SK-N-SH (cell line): Measurements from ENCODE around the gene ELANE. TPM values are rescaled to one million over a fixed set of nuclear protein-coding genes. Genes with fewer than 3 reads are reported as not detected.

Source experiments
- CTCF ChIA-PET: fragments of 300-600, 350-600 bp; formaldehyde crosslinking; extraction: SDS; loops from one replicate; lab custom pipeline; 2021; lab: Yijun Ruan, JAX
- POLR2A ChIA-PET: fragments of 350-600 bp; sonication (Branson Sonifier 250); formaldehyde crosslinking; extraction: SDS; loops from one replicate; lab custom pipeline; 2020; ENCODE audit warnings: antibody characterized with exemption, inconsistent platforms; lab: Yijun Ruan, JAX
- DNase-seq: peaks from one replicate; pipeline ENCODE4 v3.0.0; 2012
- H2AFZ ChIP-seq: fragments of 200-600 bp; sonication (generic); 2 replicates; pipeline ENCODE4 v1.8.1; 2016; ENCODE audit warnings: antibody characterized with exemption, mild to moderate bottlenecking, low read depth
- H3F3A ChIP-seq: fragments of 200-600 bp; sonication (generic); replicated peaks from 2 replicates; pipeline ENCODE3; 2016; ENCODE audit warnings: antibody characterized with exemption, mild to moderate bottlenecking; ENCODE audit not compliant: insufficient read depth
- H3K27ac ChIP-seq, 2 experiments: fragments of 200-500 bp in 1 of 2; fragments of 200-600 bp in 1 of 2; sonication (Bioruptor generic) in 1 of 2; sonication (generic), shearing (Covaris generic) in 1 of 2; 2 replicates each; pipeline versions ENCODE4 v1.5.1 to v1.6.1; 2014 to 2016; ENCODE audit warnings: low read depth in 2 of 2, inconsistent platforms in 1 of 2, low read length in 1 of 2, mild to moderate bottlenecking in 1 of 2, mixed read lengths in 1 of 2
- H3K27me3 ChIP-seq: fragments of 200-600 bp; sonication (generic), shearing (Covaris generic); 2 replicates; pipeline ENCODE4 v1.6.1; 2016; ENCODE audit warnings: mixed run types; ENCODE audit not compliant: insufficient read depth
- H3K36me3 ChIP-seq, 2 experiments: fragments of 200-500 bp in 1 of 2; fragments of 200-600 bp in 1 of 2; sonication (Bioruptor generic) in 1 of 2; sonication (generic) in 1 of 2; replicated peaks in 1 of 2; 2 replicates each; pipeline versions ENCODE3 to v1.5.1; 2014 to 2016; ENCODE audit warnings: low read length in 1 of 2, mild to moderate bottlenecking in 1 of 2; ENCODE audit not compliant: insufficient read depth in 2 of 2, control insufficient read depth in 1 of 2
- H3K4me1 ChIP-seq, 2 experiments: fragments of 200-500 bp in 1 of 2; fragments of 200-600 bp in 1 of 2; sonication (Bioruptor generic) in 1 of 2; sonication (generic), shearing (Covaris generic) in 1 of 2; 2 replicates each; pipeline versions ENCODE4 v1.5.1 to v1.6.1; 2014 to 2016; ENCODE audit warnings: low read depth in 1 of 2, low read length in 1 of 2, mixed run types in 1 of 2; ENCODE audit not compliant: insufficient read depth in 2 of 2, control insufficient read depth in 1 of 2
- H3K4me2 ChIP-seq: fragments of 200-600 bp; sonication (generic), shearing (Covaris generic); 2 replicates; pipeline ENCODE4 v1.6.1; 2017; ENCODE audit warnings: mixed run types
- H3K4me3 ChIP-seq, 2 experiments: fragments of 200-500 bp in 1 of 2; fragments of 200-600 bp in 1 of 2; sonication (Bioruptor generic) in 1 of 2; sonication (generic), shearing (Covaris generic) in 1 of 2; 2 replicates each; pipeline versions ENCODE4 v1.5.1 to v1.8.1; 2014 to 2016; ENCODE audit warnings: low read depth in 2 of 2, inconsistent platforms in 1 of 2, low read length in 1 of 2, mild to moderate bottlenecking in 1 of 2, mixed read lengths in 1 of 2, moderate library complexity in 1 of 2
- H3K79me2 ChIP-seq: fragments of 200-600 bp; sonication (generic); 2 replicates; pipeline ENCODE4 v1.8.1; 2017; ENCODE audit warnings: mild to moderate bottlenecking; ENCODE audit not compliant: insufficient read depth
- H3K9ac ChIP-seq: fragments of 200-600 bp; sonication (generic); 2 replicates; pipeline ENCODE4 v1.6.1; 2017; ENCODE audit warnings: mixed run types
- H3K9me2 ChIP-seq: fragments of 200-600 bp; sonication (generic); 2 replicates; pipeline ENCODE4 v1.6.1; 2017; ENCODE audit warnings: mixed run types
- H3K9me3 ChIP-seq: fragments of 200-600 bp; sonication (generic); 2 replicates; pipeline ENCODE4 v1.6.1; 2017; ENCODE audit warnings: mixed run types, mild to moderate bottlenecking, moderate library complexity
- H4K20me1 ChIP-seq: fragments of 200-600 bp; sonication (generic); 2 replicates; pipeline ENCODE4 v1.6.1; 2017; ENCODE audit warnings: mild to moderate bottlenecking, mixed run types; ENCODE audit not compliant: insufficient read depth
- CTCF ChIP-seq: fragments of 200-600 bp; sonication (generic); IDR thresholded peaks from 2 replicates; pipeline ENCODE4 v1.6.1; 2017; ENCODE audit warnings: antibody characterized with exemption, mild to moderate bottlenecking, moderate library complexity
- ELF1 ChIP-seq: IDR thresholded peaks from 2 replicates; pipeline ENCODE4 v1.4.0; 2012
- EZH2phosphoT487 ChIP-seq: fragments of 200-600 bp; sonication (generic); IDR thresholded peaks from 2 replicates; pipeline ENCODE4 v1.6.1; 2017; ENCODE audit warnings: low read depth, mixed run types, mild to moderate bottlenecking, antibody characterized with exemption, moderate library complexity, borderline replicate concordance
- FOXJ3 ChIP-seq: sonication (generic); formaldehyde crosslinking; IDR thresholded peaks from 2 replicates; pipeline ENCODE4 v1.5.1; 2020; ENCODE audit warnings: mild to moderate bottlenecking, missing genetic modification reagents
- FOXM1 ChIP-seq: IDR thresholded peaks from 2 replicates; pipeline ENCODE4 v1.4.0; 2012; ENCODE audit warnings: low read depth, mild to moderate bottlenecking
- GABPA ChIP-seq: IDR thresholded peaks from 2 replicates; pipeline ENCODE4 v1.4.0; 2012; ENCODE audit warnings: low read depth, mild to moderate bottlenecking
- MAX ChIP-seq: IDR thresholded peaks from 2 replicates; pipeline ENCODE4 v1.4.0; 2012; ENCODE audit warnings: low read depth
- POLR2AphosphoS5 ChIP-seq: IDR thresholded peaks from 2 replicates; pipeline ENCODE4 v1.6.1; 2012; ENCODE audit warnings: low read depth, low read length
- RFX5 ChIP-seq: IDR thresholded peaks from 2 replicates; pipeline ENCODE4 v1.6.1; 2012; ENCODE audit warnings: mild to moderate bottlenecking, improper control_type of control experiment, low read length
- SIN3A ChIP-seq: IDR thresholded peaks from 2 replicates; pipeline ENCODE4 v1.6.1; 2012; ENCODE audit warnings: low read depth, mild to moderate bottlenecking, low read length, moderate library complexity, borderline replicate concordance
- SMC3 ChIP-seq: IDR thresholded peaks from 2 replicates; pipeline ENCODE4 v1.6.1; 2012; ENCODE audit warnings: low read depth, low read length, improper control_type of control experiment
- TCF12 ChIP-seq: IDR thresholded peaks from 2 replicates; pipeline ENCODE4 v1.4.0; 2012
- TEAD4 ChIP-seq: IDR thresholded peaks from 2 replicates; pipeline ENCODE4 v1.4.0; 2012; ENCODE audit warnings: mild to moderate bottlenecking, borderline replicate concordance; ENCODE audit not compliant: insufficient read depth
- USF1 ChIP-seq: IDR thresholded peaks from 2 replicates; pipeline ENCODE4 v1.4.0; 2012; ENCODE audit warnings: low read depth, borderline replicate concordance
- USF2 ChIP-seq: fragments of 150-350 bp; IDR thresholded peaks from 2 replicates; pipeline ENCODE4 v1.6.1; 2017; ENCODE audit warnings: antibody characterized with exemption, low read length, low read depth, borderline replicate concordance
- YY1 ChIP-seq: IDR thresholded peaks from 2 replicates; pipeline ENCODE4 v1.4.0; 2012; ENCODE audit warnings: low read depth, mild to moderate bottlenecking
- WGBS: methylation state at CpG from one replicate; pipeline ENCODE4 v1.1.6; 2017; ENCODE audit warnings: low lambda C conversion rate; 5-methylcytosine and 5-hydroxymethylcytosine counted together
- polyA plus RNA-seq, 3 experiments: library from polyadenylated mRNA; depleted of rRNA; stranded (reverse); fragments of >200 nt; gene quantifications; 2 replicates each; pipeline ENCODE4 v1.2.3, GENCODE V29; 2012

Gene ELANE
- polyA plus RNA-seq, 1 of the 3 experiments (the other 2 are of a cell fraction), result not detected

- H3K9me2 ChIP-seq, result no peaks in the 10 kb centered on the region
- 97% methylated on average over 5 of the region's 26 CpGs for WGBS
- H3K27ac ChIP-seq, result no peak overlapping the region
- H3K9ac ChIP-seq, result no peak overlapping the region
- peaks cover 34% of the 10 kb centered on the region for H3F3A ChIP-seq
- peaks cover 88% of the 10 kb centered on the region for H4K20me1 ChIP-seq
- peaks cover 53 to 81% of the 10 kb centered on the region in 2 experiments for H3K36me3 ChIP-seq
- no peak for DNase-seq
- no peak for TF ChIP-seq USF1
- no peak for TF ChIP-seq CTCF
- no peak for TF ChIP-seq FOXJ3
- no peak for TF ChIP-seq GABPA
- TF ChIP-seq USF2, result no peak
- no peak for TF ChIP-seq SIN3A
- TF ChIP-seq ELF1, result no peak
- no peak for TF ChIP-seq RFX5
- TF ChIP-seq SMC3, result no peak
- no peak for TF ChIP-seq TCF12
- TF ChIP-seq POLR2AphosphoS5, result no peak
- TF ChIP-seq MAX, result no peak
- TF ChIP-seq YY1, result no peak
- no peak for TF ChIP-seq FOXM1
- no peak for TF ChIP-seq TEAD4
- no peak for TF ChIP-seq EZH2phosphoT487
- H3K4me1 ChIP-seq, result no peaks in the 10 kb centered on the region
- no peaks in the 10 kb centered on the region for H3K27me3 ChIP-seq
- CTCF ChIA-PET, result no interaction called here
- H3K4me3 ChIP-seq, result no peak overlapping the region
- H3K79me2 ChIP-seq, result peaks cover 65% of the 10 kb centered on the region
- POLR2A ChIA-PET, result no interaction called here
- no peak overlapping the region for H2AFZ ChIP-seq
- H3K9me3 ChIP-seq, result no peaks in the 10 kb centered on the region
- no peak overlapping the region for H3K4me2 ChIP-seq
Observed at GRCh38 chr19:808423-808775, 43.7 kb upstream of the ELANE start.
